Measurements from ENCODE around the gene GSG1L. TPM values are rescaled to one million over a fixed set of nuclear protein-coding genes. Genes with fewer than 3 reads are reported as not detected.

Gene GSG1L
- total RNA-seq, 2 donors from 2014 or later: 0.29 TPM; not detected in 1

GRCh38 chr16:28038409-28038808 lies 25.1 kb downstream of the GSG1L start:
- ATAC-seq (replicated peaks): no peak
- no peaks in the 10 kb centered on the region for H3K36me3 Mint-ChIP-seq (ENCODE audit: low read depth)
- H3K9me3 Mint-ChIP-seq: no peaks in the 10 kb centered on the region
- H3K4me3 Mint-ChIP-seq: no peak overlapping the region
- H3K27me3 Mint-ChIP-seq: peaks cover 20% of the 10 kb centered on the region
- H3K4me1 Mint-ChIP-seq: no peaks in the 10 kb centered on the region
- no peak overlapping the region for H3K27ac Mint-ChIP-seq

DNA sequence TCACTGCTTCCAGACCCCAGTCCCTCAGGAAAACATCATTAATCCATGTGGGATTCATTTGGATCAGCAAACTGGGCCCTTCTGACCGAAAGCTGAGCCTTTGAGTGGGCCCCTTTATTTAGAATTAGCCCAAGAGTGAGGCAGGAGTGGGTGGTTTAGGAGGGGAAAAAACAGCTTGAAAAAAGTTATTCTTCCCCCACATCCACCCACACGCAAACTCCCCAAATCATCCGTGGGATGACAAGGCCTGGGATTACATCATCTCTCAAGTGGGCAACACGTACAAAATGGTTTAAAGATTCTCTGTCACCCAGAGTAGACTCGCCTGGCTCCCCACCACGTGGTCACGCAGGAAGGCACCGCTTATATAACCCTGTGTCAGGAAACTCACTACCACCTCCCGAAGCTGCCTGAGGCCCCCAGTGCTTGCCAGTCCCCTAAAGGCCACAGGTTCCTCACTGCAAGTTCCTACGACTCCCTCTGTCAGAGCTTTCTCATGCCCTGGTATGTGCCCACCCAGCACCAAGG lies 27.6 kb downstream of the GSG1L start:
- Mint-ChIP-seq H3K36me3 (ENCODE audit: low read depth) (no peaks in the 10 kb centered on the region), H3K9me3 (no peaks in the 10 kb centered on the region), H3K27me3 (peaks cover 17% of the 10 kb centered on the region), H3K4me1 (no peaks in the 10 kb centered on the region), H3K27ac (no peak overlapping the region), H3K4me3 (no peak overlapping the region)
- no peak for ATAC-seq (replicated peaks)

DNA sequence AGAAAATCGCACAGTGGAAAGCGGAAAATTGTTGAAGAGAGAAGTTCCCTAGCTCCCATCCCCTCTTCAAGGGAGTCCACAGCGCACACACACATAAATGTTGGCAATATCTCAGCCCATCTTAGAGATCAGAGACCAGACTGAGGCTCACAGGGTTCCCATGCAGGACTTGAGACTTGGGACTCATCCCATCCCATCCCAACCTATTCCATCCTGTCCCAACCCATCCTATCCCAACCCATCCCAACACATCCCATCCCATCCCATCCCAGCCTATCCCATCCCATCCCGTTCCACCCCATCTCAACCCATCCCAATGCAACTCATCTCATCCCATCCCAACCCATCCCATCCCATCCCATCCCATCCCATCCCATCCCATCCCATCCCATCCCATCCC lies 29.6 kb downstream of the GSG1L start:
- H3K27ac Mint-ChIP-seq: no peak overlapping the region
- H3K36me3 Mint-ChIP-seq (ENCODE audit: low read depth): no peaks in the 10 kb centered on the region

GRCh38 chr16:28029387-28030002 lies 34.0 kb downstream of the GSG1L start:
- no peaks in the 10 kb centered on the region for H3K36me3 Mint-ChIP-seq (ENCODE audit: low read depth)
- no peaks in the 10 kb centered on the region for H3K9me3 Mint-ChIP-seq
- no peak for ATAC-seq (replicated peaks)
- H3K27me3 Mint-ChIP-seq: peaks cover 7% of the 10 kb centered on the region
- no peak overlapping the region for H3K27ac Mint-ChIP-seq
- H3K4me3 Mint-ChIP-seq: no peak overlapping the region
- H3K4me1 Mint-ChIP-seq: no peaks in the 10 kb centered on the region

More for the DNA sequence above, 29.6 kb downstream of the GSG1L start:
- H3K9me3 Mint-ChIP-seq: no peaks in the 10 kb centered on the region
- ATAC-seq (replicated peaks): no peak
- H3K4me1 Mint-ChIP-seq: no peaks in the 10 kb centered on the region
- peaks cover 17% of the 10 kb centered on the region for H3K27me3 Mint-ChIP-seq
- H3K4me3 Mint-ChIP-seq: no peak overlapping the region

- no peak overlapping the region for H3K27ac Mint-ChIP-seq
- no peaks in the 10 kb centered on the region for H3K4me1 Mint-ChIP-seq
- ATAC-seq (replicated peaks): no peak
- H3K36me3 Mint-ChIP-seq (ENCODE audit: low read depth): no peaks in the 10 kb centered on the region
- H3K4me3 Mint-ChIP-seq: no peak overlapping the region
- H3K27me3 Mint-ChIP-seq: no peaks in the 10 kb centered on the region
- H3K9me3 Mint-ChIP-seq: no peaks in the 10 kb centered on the region
Measured at GRCh38 chr16:28027055-28027454, 36.5 kb downstream of the GSG1L start.

DNA sequence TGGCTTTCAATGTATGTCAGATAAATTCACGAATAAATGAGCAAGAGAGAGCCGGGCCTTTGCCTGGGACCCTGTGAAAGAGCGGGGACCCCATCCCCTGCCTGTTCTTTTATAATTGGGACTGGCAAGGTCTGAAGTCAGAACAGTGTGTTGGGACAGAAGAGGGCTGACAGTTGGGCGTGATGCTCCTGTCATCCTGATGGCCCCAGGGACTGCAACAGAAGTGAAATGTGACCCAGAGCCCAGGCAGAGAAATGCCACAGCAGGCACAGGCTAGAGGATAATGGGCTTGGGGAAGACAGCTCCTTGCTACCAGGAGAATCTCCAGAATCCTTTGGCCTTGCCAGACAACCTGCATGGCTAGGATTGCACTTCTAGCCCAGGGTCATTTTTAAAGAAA lies 37.9 kb downstream of the GSG1L start:
- Mint-ChIP-seq H3K27ac (no peak overlapping the region), H3K27me3 (no peaks in the 10 kb centered on the region), H3K36me3 (ENCODE audit: low read depth) (no peaks in the 10 kb centered on the region), H3K4me3 (no peak overlapping the region), H3K9me3 (no peaks in the 10 kb centered on the region), H3K4me1 (no peaks in the 10 kb centered on the region)
- no peak for ATAC-seq (replicated peaks)

DNA sequence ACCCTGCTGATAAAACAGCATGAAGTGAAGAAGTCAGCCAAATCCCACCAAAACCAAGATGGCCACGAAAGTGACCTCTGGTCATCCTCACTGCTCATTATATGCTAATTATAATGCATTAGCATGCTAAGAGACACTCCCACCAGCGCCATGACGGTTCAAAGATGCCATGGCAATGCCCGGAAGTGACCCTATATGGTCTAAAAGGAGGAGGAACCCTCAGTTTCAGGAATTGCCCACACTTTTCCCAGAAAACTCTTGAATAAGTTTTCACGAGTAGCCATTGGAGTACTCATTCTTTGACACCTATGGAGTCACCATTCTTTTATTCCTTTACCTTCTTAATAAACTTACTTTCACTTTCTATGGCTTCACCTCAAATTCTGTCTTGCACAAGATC lies 44.3 kb downstream of the GSG1L start:
- Mint-ChIP-seq H3K9me3 (no peaks in the 10 kb centered on the region), H3K4me1 (no peaks in the 10 kb centered on the region), H3K4me3 (no peak overlapping the region), H3K36me3 (ENCODE audit: low read depth) (no peaks in the 10 kb centered on the region), H3K27me3 (peaks cover 6% of the 10 kb centered on the region), H3K27ac (no peak overlapping the region)
- no peak for ATAC-seq (replicated peaks)

GRCh38 chr16:28014851-28015250 lies 48.7 kb downstream of the GSG1L start:
- Mint-ChIP-seq H3K27ac (no peak overlapping the region), H3K9me3 (no peaks in the 10 kb centered on the region), H3K4me1 (peaks cover 2% of the 10 kb centered on the region), H3K27me3 (peaks cover 15% of the 10 kb centered on the region), H3K4me3 (no peak overlapping the region), H3K36me3 (ENCODE audit: low read depth) (no peaks in the 10 kb centered on the region)
- ATAC-seq (replicated peaks): no peak

DNA sequence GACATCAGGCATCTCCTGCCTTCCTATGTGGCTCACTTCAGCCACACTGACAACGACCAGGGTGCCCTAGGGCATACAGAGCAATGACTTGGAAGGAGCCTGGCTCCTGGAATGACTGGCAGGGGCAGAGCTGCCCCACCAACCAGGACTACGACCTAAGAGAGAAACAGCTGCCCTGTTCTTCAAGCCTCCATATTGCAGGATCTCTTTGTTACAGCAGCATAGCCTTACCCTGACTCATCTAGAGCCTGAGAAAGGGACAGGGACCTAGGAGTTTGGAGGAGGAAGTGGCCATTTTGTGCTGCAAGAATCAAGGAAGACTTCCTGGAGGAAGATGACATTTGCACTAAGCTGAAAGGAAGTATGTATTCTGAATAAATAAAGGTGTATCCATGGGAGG lies 49.6 kb downstream of the GSG1L start:
- Mint-ChIP-seq H3K9me3 (no peaks in the 10 kb centered on the region), H3K36me3 (ENCODE audit: low read depth) (no peaks in the 10 kb centered on the region), H3K4me1 (peaks cover 5% of the 10 kb centered on the region), H3K27me3 (peaks cover 21% of the 10 kb centered on the region), H3K27ac (no peak overlapping the region), H3K4me3 (no peak overlapping the region)
- ATAC-seq (replicated peaks): no peak

GRCh38 chr16:28013392-28013791 lies 50.1 kb downstream of the GSG1L start:
- no peak for ATAC-seq (replicated peaks)
- Mint-ChIP-seq H3K27me3 (peaks cover 21% of the 10 kb centered on the region), H3K4me1 (peaks cover 5% of the 10 kb centered on the region), H3K27ac (no peak overlapping the region), H3K36me3 (ENCODE audit: low read depth) (no peaks in the 10 kb centered on the region), H3K9me3 (no peaks in the 10 kb centered on the region), H3K4me3 (no peak overlapping the region)

DNA sequence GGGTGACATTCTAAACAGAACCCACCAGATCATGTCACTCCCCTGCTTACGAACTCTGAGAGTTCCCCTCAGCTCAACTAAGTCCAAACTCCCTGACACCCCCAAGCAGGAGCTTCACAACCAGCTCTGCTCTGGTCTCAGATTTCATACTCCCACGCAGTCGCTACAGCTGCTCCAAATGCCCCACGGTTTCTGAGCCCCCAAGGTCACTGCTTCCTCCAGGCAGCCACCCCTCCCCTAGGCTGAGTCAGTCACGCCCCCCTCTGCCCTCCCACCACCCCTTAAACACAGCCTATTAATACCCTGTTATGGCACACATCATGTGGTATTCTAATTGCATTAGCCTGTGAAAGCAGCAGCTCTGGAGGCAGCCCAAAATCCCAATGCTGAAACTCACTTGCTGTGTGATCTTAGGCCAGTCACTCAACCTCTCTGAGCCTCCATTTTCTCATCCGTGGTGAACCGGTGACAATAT lies 51.5 kb downstream of the GSG1L start:
- peaks cover 5% of the 10 kb centered on the region for H3K4me1 Mint-ChIP-seq
- H3K27ac Mint-ChIP-seq: no peak overlapping the region
- no peak for ATAC-seq (replicated peaks)
- H3K36me3 Mint-ChIP-seq (ENCODE audit: low read depth): no peaks in the 10 kb centered on the region
- H3K27me3 Mint-ChIP-seq: peaks cover 21% of the 10 kb centered on the region
- H3K4me3 Mint-ChIP-seq: no peak overlapping the region
- H3K9me3 Mint-ChIP-seq: no peaks in the 10 kb centered on the region

GRCh38 chr16:28011223-28011622 lies 52.3 kb downstream of the GSG1L start:
- Mint-ChIP-seq H3K9me3 (no peaks in the 10 kb centered on the region), H3K27me3 (peaks cover 16% of the 10 kb centered on the region), H3K4me3 (no peak overlapping the region), H3K36me3 (ENCODE audit: low read depth) (no peaks in the 10 kb centered on the region), H3K4me1 (peaks cover 5% of the 10 kb centered on the region), H3K27ac (no peak overlapping the region)
- no peak for ATAC-seq (replicated peaks)

GRCh38 chr16:28010671-28011070 lies 52.8 kb downstream of the GSG1L start:
- no peak overlapping the region for H3K27ac Mint-ChIP-seq
- peaks cover 16% of the 10 kb centered on the region for H3K27me3 Mint-ChIP-seq
- peaks cover 5% of the 10 kb centered on the region for H3K4me1 Mint-ChIP-seq
- no peak overlapping the region for H3K4me3 Mint-ChIP-seq
- H3K36me3 Mint-ChIP-seq (ENCODE audit: low read depth): no peaks in the 10 kb centered on the region
- H3K9me3 Mint-ChIP-seq: no peaks in the 10 kb centered on the region
- no peak for ATAC-seq (replicated peaks)

DNA sequence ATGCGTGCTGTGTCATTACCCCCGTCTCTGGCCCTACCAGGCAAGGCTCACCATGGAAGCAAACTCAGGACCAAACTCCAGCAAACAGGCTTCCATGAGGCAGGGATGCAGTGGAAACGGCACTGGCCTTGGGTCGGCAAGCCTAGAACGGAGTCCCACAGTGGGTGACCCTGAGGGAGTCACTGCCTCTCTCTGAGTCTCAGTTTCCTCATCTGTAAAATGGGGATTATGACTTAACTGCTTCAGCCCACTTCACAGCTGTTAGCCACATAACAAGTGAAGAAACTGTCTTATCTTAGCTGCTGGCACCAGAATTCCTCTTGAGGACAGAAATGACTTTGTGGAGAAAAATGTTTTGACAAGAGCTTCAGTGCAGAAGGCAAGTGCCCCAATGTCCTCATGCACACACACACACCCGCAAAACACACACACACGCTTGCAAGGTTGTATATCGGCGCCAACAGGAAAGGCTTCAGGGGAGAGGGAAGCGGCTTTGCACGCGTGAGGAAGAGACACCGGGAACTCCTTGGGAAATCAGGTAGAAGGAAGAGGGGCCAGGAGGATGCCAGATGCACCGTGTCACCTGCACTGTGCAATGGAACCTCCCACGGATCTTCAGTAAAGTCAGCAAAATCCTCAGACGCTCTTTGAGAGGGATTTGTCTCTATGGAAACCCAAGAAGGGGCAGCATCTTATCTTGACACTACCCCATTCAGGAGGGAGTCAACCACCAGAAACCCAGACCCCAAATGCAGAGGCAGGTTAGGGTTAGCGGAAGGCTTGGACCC lies 53.7 kb downstream of the GSG1L start:
- ATAC-seq (replicated peaks): no peak
- no peak overlapping the region for H3K4me3 Mint-ChIP-seq
- peaks cover 5% of the 10 kb centered on the region for H3K4me1 Mint-ChIP-seq
- H3K27me3 Mint-ChIP-seq: peaks cover 16% of the 10 kb centered on the region
- H3K9me3 Mint-ChIP-seq: no peaks in the 10 kb centered on the region
- no peak overlapping the region for H3K27ac Mint-ChIP-seq
- no peaks in the 10 kb centered on the region for H3K36me3 Mint-ChIP-seq (ENCODE audit: low read depth)

GRCh38 chr16:28003923-28004322 lies 59.6 kb downstream of the GSG1L start:
- no peak for ATAC-seq (replicated peaks)
- Mint-ChIP-seq H3K9me3 (no peaks in the 10 kb centered on the region), H3K4me3 (no peak overlapping the region), H3K36me3 (ENCODE audit: low read depth) (no peaks in the 10 kb centered on the region), H3K4me1 (no peaks in the 10 kb centered on the region), H3K27me3 (peaks cover under 1% of the 10 kb centered on the region), H3K27ac (peak overlapping the region; percentile 7)

Measured in activated T-helper 17 cell treated with anti-CD3 and anti-CD28 coated beads, Interleukin-2, amount 50 U/mL, for 72 hours (primary cell).